Calu3 (cell line): Measurements from ENCODE around the gene SH3PXD2A. TPM values are rescaled to one million over a fixed set of nuclear protein-coding genes. Genes with fewer than 3 reads are reported as not detected.
"Not testable (repeated sequence)": the region's sequence is repeated elsewhere in the genome, so short reads cannot be mapped to it uniquely, and the experiment has no call there.

Source experiments
- BruUV-seq: library from RNA; stranded (reverse); fragments of 400-500 nt; replicated peaks from 2 replicates; lab custom pipeline; 2021; lab: Mats Ljungman, UMichigan
- CTCF ChIA-PET: fragments of 300-600 bp; sonication (Branson Sonifier 250); formaldehyde crosslinking; loops from one replicate; lab custom pipeline; 2022; ENCODE audit warnings: antibody characterized with exemption; lab: Charles Lee
- DNase-seq: peaks from one replicate; pipeline ENCODE4 v3.0.0; 2022
- H3K27ac Mint-ChIP-seq: one replicate; pipeline ENCODE4 v1.8.0; 2022; ENCODE audit warnings: mixed read lengths; ENCODE audit not compliant: unreplicated experiment
- H3K27me3 Mint-ChIP-seq: one replicate; pipeline ENCODE4 v1.8.0; 2022; ENCODE audit warnings: mixed read lengths; ENCODE audit not compliant: unreplicated experiment
- H3K36me3 Mint-ChIP-seq: one replicate; pipeline ENCODE4 v1.8.0; 2022; ENCODE audit warnings: mild to moderate bottlenecking, moderate library complexity, mixed read lengths; ENCODE audit not compliant: insufficient read depth, unreplicated experiment
- H3K4me1 Mint-ChIP-seq: one replicate; pipeline ENCODE4 v1.8.0; 2022; ENCODE audit warnings: mild to moderate bottlenecking, low read depth, mixed read lengths; ENCODE audit not compliant: unreplicated experiment
- H3K4me3 Mint-ChIP-seq: one replicate; pipeline ENCODE4 v1.8.0; 2022; ENCODE audit warnings: mild to moderate bottlenecking, low read depth, moderate library complexity, mixed read lengths; ENCODE audit not compliant: unreplicated experiment
- H3K9me3 Mint-ChIP-seq: one replicate; pipeline ENCODE4 v1.8.0; 2022; ENCODE audit warnings: low read depth, mixed read lengths; ENCODE audit not compliant: unreplicated experiment
- intact Hi-C: fragments of 100-400 bp; cut with micrococcal nuclease; formaldehyde crosslinking; loops from one replicate; pipeline ENCODE4 v1.10.0; 2022; ENCODE audit not compliant: unreplicated experiment
- total RNA-seq: library from RNA; stranded (reverse); gene quantifications from 2 replicates; pipeline ENCODE4 v1.2.3, GENCODE V29; 2022
- TF ChIP-seq, protein P1 (sequence below): fragments of 200-600 bp; IDR thresholded peaks from one replicate; pipeline ENCODE4 v1.8.0; 2022; ENCODE audit warnings: antibody characterized with exemption; ENCODE audit not compliant: unreplicated experiment

Gene SH3PXD2A
- total RNA-seq, 1 experiment from 2014 or later = 7.5 TPM

DNA sequence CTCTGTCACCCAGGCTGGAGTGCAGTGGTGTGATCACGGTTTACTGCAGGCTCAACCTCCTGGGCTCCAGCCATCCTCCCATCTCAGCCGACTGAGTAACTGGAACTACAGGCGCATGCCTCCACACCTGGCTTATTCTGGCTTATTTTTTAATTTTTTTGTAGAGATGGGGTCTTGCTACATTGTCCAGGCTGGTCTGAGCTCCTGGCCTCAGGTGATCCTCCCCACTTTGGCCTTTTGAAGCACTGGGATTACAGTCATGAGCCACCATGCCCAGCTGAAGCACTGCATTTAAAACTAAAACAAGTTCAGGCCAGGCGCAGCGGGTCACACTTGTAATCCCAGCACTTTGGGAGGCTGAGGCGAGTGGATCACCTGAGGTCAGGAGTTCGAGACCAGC lies 8.0 kb downstream of the SH3PXD2A start:
- TF ChIP-seq, protein P1, sequence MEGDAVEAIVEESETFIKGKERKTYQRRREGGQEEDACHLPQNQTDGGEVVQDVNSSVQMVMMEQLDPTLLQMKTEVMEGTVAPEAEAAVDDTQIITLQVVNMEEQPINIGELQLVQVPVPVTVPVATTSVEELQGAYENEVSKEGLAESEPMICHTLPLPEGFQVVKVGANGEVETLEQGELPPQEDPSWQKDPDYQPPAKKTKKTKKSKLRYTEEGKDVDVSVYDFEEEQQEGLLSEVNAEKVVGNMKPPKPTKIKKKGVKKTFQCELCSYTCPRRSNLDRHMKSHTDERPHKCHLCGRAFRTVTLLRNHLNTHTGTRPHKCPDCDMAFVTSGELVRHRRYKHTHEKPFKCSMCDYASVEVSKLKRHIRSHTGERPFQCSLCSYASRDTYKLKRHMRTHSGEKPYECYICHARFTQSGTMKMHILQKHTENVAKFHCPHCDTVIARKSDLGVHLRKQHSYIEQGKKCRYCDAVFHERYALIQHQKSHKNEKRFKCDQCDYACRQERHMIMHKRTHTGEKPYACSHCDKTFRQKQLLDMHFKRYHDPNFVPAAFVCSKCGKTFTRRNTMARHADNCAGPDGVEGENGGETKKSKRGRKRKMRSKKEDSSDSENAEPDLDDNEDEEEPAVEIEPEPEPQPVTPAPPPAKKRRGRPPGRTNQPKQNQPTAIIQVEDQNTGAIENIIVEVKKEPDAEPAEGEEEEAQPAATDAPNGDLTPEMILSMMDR = no peak
- no TSS peak for BruUV-seq
- H3K36me3 Mint-ChIP-seq = peaks cover 5% of the 10 kb centered on the region
- DNase-seq = no peak
- peaks cover 44% of the 10 kb centered on the region for H3K27me3 Mint-ChIP-seq
- no peaks in the 10 kb centered on the region for H3K9me3 Mint-ChIP-seq
- CTCF ChIA-PET = no interaction called here
- no peak overlapping the region for H3K27ac Mint-ChIP-seq
- no peaks in the 10 kb centered on the region for H3K4me1 Mint-ChIP-seq
- intact Hi-C loops = no loop called here
- no peak overlapping the region for H3K4me3 Mint-ChIP-seq

DNA sequence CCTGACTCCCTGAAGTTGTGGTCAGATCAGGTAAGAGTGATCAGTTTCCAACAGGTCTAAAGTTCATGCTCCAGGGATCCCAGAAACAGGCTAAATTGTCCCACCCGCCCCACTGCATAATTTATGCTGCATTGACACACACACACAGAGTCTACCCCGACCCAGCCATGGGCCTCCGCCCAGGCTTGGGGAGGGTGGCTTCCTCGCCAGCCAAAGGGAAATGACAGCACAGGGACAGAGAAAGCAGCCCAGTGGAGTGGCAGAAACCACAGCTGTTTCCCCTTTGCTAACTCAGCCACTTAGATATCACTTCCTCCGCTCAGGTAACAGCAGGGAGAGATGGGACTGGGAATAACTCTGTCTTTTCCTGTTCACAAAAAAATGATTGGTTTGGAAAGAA lies 9.4 kb downstream of the SH3PXD2A start:
- TF ChIP-seq, protein P1 = no peak
- no peaks in the 10 kb centered on the region for H3K4me1 Mint-ChIP-seq
- CTCF ChIA-PET = no interaction called here
- no TSS peak for BruUV-seq
- peaks cover 5% of the 10 kb centered on the region for H3K36me3 Mint-ChIP-seq
- intact Hi-C loops = no loop called here
- H3K27me3 Mint-ChIP-seq = peaks cover 53% of the 10 kb centered on the region
- no peak overlapping the region for H3K27ac Mint-ChIP-seq
- DNase-seq = no peak
- no peak overlapping the region for H3K4me3 Mint-ChIP-seq
- no peaks in the 10 kb centered on the region for H3K9me3 Mint-ChIP-seq

DNA sequence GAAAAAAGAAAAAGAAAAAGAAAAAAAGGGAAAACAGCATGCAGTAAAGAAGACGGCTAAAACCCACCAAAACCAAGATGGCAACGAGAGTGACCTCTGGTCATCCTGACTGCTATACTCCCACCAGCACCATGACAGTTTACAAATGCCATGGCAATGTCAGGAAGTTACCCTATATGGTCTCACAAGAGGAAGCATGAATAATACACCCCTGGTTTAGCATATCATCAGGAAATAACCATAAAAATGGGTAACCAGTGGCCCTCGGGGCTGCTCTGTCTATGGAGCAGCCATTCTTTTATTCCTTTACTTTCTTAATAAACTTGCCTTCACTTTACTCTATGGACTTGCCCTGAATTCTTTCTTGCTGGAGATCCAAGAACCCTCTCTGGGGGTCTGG lies 10.0 kb downstream of the SH3PXD2A start:
- CTCF ChIA-PET, intact Hi-C loops, BruUV-seq, H3K9me3 Mint-ChIP-seq, H3K4me3 Mint-ChIP-seq, H3K4me1 Mint-ChIP-seq, DNase-seq, H3K27ac Mint-ChIP-seq, H3K36me3 Mint-ChIP-seq: not testable (repeated sequence)
- peaks cover 47% of the 10 kb centered on the region for H3K27me3 Mint-ChIP-seq

DNA sequence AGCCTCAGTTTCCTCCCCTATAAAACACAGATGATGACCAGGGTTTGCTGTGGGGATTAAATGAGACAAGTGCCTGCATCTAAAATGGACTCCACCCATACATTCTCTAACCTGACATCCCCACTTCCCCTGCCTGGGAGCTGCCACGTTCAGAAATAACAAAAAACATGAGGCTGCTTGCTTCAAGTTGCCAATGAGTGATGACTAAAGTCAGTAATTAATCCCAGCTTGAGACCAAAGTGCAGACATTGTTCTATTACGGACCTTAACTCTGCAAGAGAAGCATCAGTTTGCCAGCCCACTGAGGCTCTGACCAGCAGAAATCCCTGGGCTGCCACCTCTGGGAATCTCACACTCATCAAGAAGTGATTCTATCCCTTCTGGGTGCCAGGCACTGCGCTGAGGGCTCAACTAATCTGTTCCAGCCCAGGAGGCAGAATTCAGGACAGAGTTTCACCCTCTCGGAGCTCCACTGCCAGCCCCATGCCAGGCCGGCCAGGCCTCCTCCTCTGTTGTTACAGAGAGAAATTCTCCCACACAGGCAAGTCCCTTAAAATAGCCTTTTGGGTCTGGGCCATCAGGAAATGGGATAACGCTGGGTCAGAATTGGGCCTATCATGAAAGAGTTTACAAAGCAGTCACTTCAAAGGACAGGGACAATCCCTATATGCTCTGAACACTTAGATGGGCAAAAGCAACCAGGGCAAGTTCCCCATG lies 11.4 kb downstream of the SH3PXD2A start:
- TF ChIP-seq, protein P1 = no peak
- CTCF ChIA-PET = no interaction called here
- Mint-ChIP-seq H3K4me1 (no peaks in the 10 kb centered on the region), H3K27ac (no peak overlapping the region), H3K9me3 (no peaks in the 10 kb centered on the region), H3K36me3 (peaks cover 5% of the 10 kb centered on the region), H3K4me3 (no peak overlapping the region), H3K27me3 (peaks cover 34% of the 10 kb centered on the region)
- no peak for DNase-seq
- intact Hi-C loops = no loop called here
- no TSS peak for BruUV-seq

DNA sequence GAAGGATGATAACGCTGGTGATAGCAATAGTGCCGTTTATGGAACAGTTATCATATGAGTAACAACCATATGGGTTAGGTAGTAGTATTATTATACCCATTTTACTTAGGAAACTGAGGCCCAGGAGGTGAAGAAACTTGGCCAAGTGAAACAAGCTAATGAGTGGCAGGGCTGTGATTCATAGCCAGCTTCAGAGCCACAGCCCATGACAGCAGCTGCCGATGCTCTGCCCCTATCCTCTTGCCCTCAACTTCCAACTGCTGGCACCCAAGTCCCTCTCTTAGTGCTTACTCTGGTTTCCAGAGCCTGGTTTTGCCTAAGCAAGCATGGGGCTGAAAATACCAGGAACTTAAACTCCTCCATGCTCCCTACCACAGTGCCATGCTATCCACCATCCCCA lies 12.3 kb downstream of the SH3PXD2A start:
- no peaks in the 10 kb centered on the region for H3K4me1 Mint-ChIP-seq
- CTCF ChIA-PET = no interaction called here
- BruUV-seq = no TSS peak

More for the DNA sequence above, 12.3 kb downstream of the SH3PXD2A start:
- no peak overlapping the region for H3K4me3 Mint-ChIP-seq
- no peak overlapping the region for H3K27ac Mint-ChIP-seq
- intact Hi-C loops = no loop called here
- no peaks in the 10 kb centered on the region for H3K36me3 Mint-ChIP-seq
- TF ChIP-seq, protein P1 = no peak
- no peaks in the 10 kb centered on the region for H3K9me3 Mint-ChIP-seq
- H3K27me3 Mint-ChIP-seq = peaks cover 32% of the 10 kb centered on the region
- DNase-seq = no peak
